GM12873 (cell line): ENCODE results near the gene PLA2G4B.

ENCODE experiments used
- TF ChIP-seq, protein P1 (sequence below): IDR thresholded peaks from 2 replicates; pipeline ENCODE4 v1.5.1; 2012; ENCODE audit warnings: low read depth, mild to moderate bottlenecking, moderate library complexity, low read length, control low read depth; ENCODE audit not compliant: insufficient read depth; ENCODE audit errors: missing control alignments

The PLA2G4B gene

GRCh38 chr15:41809526-41810220 is 29.0 kb upstream of the PLA2G4B start:
- TF ChIP-seq, protein P1, sequence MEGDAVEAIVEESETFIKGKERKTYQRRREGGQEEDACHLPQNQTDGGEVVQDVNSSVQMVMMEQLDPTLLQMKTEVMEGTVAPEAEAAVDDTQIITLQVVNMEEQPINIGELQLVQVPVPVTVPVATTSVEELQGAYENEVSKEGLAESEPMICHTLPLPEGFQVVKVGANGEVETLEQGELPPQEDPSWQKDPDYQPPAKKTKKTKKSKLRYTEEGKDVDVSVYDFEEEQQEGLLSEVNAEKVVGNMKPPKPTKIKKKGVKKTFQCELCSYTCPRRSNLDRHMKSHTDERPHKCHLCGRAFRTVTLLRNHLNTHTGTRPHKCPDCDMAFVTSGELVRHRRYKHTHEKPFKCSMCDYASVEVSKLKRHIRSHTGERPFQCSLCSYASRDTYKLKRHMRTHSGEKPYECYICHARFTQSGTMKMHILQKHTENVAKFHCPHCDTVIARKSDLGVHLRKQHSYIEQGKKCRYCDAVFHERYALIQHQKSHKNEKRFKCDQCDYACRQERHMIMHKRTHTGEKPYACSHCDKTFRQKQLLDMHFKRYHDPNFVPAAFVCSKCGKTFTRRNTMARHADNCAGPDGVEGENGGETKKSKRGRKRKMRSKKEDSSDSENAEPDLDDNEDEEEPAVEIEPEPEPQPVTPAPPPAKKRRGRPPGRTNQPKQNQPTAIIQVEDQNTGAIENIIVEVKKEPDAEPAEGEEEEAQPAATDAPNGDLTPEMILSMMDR: no peak

- TF ChIP-seq, protein P1: peak; percentile 34
Measured at GRCh38 chr15:41810651-41811431, 27.8 kb upstream of the PLA2G4B start.

GRCh38 chr15:41811432-41812195 is 27.0 kb upstream of the PLA2G4B start:
- TF ChIP-seq, protein P1: peak; percentile 89

GRCh38 chr15:41812820-41813375 is 25.7 kb upstream of the PLA2G4B start:
- TF ChIP-seq, protein P1: no peak

DNA sequence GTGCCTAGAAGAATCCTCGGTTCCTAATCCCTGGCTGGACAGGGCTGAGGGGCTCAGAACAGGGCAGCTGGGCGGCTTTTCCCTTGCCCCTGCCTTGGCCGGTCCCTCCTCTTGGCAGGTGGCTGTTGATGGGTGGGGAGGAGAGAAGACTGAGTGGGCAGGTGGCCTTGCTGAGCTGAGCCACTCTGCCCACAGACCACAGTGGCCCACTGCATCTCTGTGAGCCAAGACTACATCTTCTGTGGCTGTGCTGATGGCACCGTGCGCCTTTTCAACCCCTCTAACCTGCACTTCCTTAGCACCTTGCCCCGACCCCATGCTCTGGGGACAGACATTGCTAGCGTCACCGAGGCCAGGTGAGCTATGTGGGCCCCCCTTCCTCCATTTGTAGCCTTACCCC is 25.2 kb upstream of the PLA2G4B start:
- TF ChIP-seq, protein P1: no peak

DNA sequence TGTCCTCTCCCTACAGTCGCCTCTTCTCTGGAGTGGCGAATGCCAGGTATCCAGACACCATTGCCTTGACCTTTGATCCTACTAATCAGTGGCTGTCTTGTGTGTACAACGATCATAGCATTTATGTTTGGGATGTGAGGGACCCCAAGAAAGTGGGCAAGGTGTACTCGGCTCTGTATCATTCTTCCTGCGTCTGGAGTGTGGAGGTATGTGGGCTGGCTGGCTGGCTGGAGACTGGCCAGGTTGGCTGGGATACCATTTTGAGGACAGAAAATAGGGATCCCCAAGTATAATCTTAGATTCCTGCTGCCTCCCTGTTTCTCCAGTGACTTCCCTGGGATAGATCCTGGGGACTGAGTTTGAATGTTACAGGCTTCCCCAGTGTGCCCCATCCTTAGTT is 24.1 kb upstream of the PLA2G4B start:
- TF ChIP-seq, protein P1: no peak
